ENCODE data around the gene RFX8. TPM values are rescaled to one million over a fixed set of nuclear protein-coding genes. Genes with fewer than 3 reads are reported as not detected.

The RFX8 gene
- total and polyA plus RNA-seq, 2 donors (not counting 3 experiments of a cell fraction or from before 2014, with no cell fraction given): 0.21 to 1.00 TPM

DNA sequence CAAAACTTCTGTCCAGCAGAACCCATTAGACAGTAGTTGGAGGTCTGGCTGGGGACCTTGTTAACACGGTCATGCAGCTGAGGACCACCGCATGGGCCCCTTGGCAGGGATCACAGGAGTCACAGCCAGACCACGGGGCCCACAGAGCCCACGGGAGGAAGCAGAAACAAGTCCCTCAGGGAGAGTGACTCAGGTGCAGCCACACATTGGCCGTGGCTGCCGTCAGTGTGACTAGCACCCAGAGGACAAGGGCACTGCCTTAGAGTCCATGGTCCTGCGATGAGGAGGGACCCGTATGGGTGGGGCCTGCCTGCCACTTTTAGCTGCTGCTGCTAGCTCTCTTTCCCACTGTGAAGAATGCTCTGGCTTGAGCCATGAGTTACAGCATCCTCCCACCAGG lies 5.9 kb upstream of the RFX8 start:
- CTCF ChIA-PET: no interaction called here
- no peak overlapping the region for H3K9ac ChIP-seq (replicated peaks; ENCODE audit: extremely low read depth, insufficient read depth, low read length)
- H3K27me3 ChIP-seq (ENCODE audit: control insufficient read depth in 2 of 2, insufficient read depth in 2 of 2, low read length in 2 of 2): no peaks in the 10 kb centered on the region
- intact Hi-C loops (cut with micrococcal nuclease): no loop called here
- DNase-seq (ENCODE audit: low read depth, low spot score): no peak
- dilution Hi-C loops (cut with MboI; ENCODE audit: extremely low pct_ligation_motif_present, low sequenced_read_pairs): no loop called here
- peaks cover 2% of the 10 kb centered on the region for H3K4me1 ChIP-seq (ENCODE audit: control insufficient read depth, extremely low read depth, insufficient read depth, low read length)
- FAIRE-seq: no peak
- no peaks in the 10 kb centered on the region for H3K36me3 ChIP-seq (ENCODE audit: control insufficient read depth in 2 of 2, extremely low read depth in 1 of 2, insufficient read depth in 2 of 2, low read length in 2 of 2)
- H3K9me1 ChIP-seq (replicated peaks; ENCODE audit: control insufficient read depth, extremely low read depth, insufficient read depth, low read length): no peaks in the 10 kb centered on the region
- no peaks in the 10 kb centered on the region for H3K9me3 ChIP-seq (replicated peaks; ENCODE audit: control insufficient read depth, insufficient read depth, low read length)
- TF ChIP-seq GATA2 (IDR thresholded peaks at IDR 0.05; ENCODE audit: insufficient read depth, insufficient read length, low read depth, low read length): no peak
- no peak for TF ChIP-seq MYC (IDR thresholded peaks at IDR 0.05; ENCODE audit: low read depth, low read length)
- TF ChIP-seq POLR2A (IDR thresholded peaks at IDR 0.05; ENCODE audit: low read depth, low read length): no peak
- no peak for TF ChIP-seq JUN (IDR thresholded peaks at IDR 0.05; ENCODE audit: borderline replicate concordance, insufficient read depth, insufficient read length, low read depth)
- no peak for TF ChIP-seq POLR2AphosphoS5 (IDR thresholded peaks at IDR 0.05; ENCODE audit: insufficient read depth, low read depth, low read length)
- H2AFZ ChIP-seq (ENCODE audit: low read depth, low read length): no peak overlapping the region
- no peak overlapping the region for H3K4me2 ChIP-seq (ENCODE audit: insufficient read depth, low read length)
- H4K20me1 ChIP-seq (replicated peaks; ENCODE audit: control insufficient read depth, extremely low read depth, insufficient read depth, low read length): no peaks in the 10 kb centered on the region
- POLR2A ChIA-PET: no interaction called here
- no peaks in the 10 kb centered on the region for H3K79me2 ChIP-seq (ENCODE audit: control insufficient read depth, insufficient read depth, low read length)
- H3K27ac ChIP-seq (ENCODE audit: insufficient read depth, low read depth, low read length): no peak overlapping the region
- BruUV-seq (replicated peaks): no TSS peak
- H3K4me3 ChIP-seq (replicated peaks in 1 of 3; ENCODE audit: insufficient read depth in 1 of 3, low read depth in 1 of 3, low read length in 3 of 3): no peak overlapping the region

- H3K36me3 ChIP-seq (ENCODE audit: control insufficient read depth in 2 of 2, extremely low read depth in 1 of 2, insufficient read depth in 2 of 2, low read length in 2 of 2): no peaks in the 10 kb centered on the region
Observed at GRCh38 chr2:101479810-101480209, 4.9 kb upstream of the RFX8 start.

More at GRCh38 chr2:101479810-101480209, 4.9 kb upstream of the RFX8 start:
- Histone ChIP-seq H3K27me3 (ENCODE audit: control insufficient read depth in 2 of 2, insufficient read depth in 2 of 2, low read length in 2 of 2) (no peaks in the 10 kb centered on the region), H3K9ac (replicated peaks; ENCODE audit: extremely low read depth, insufficient read depth, low read length) (no peak overlapping the region), H2AFZ (ENCODE audit: low read depth, low read length) (no peak overlapping the region), H4K20me1 (replicated peaks; ENCODE audit: control insufficient read depth, extremely low read depth, insufficient read depth, low read length) (no peaks in the 10 kb centered on the region), H3K27ac (ENCODE audit: insufficient read depth, low read depth, low read length) (no peak overlapping the region), H3K4me2 (ENCODE audit: insufficient read depth, low read length) (no peak overlapping the region), H3K4me3 (replicated peaks in 1 of 3; ENCODE audit: insufficient read depth in 1 of 3, low read depth in 1 of 3, low read length in 3 of 3) (no peak overlapping the region), H3K9me3 (replicated peaks; ENCODE audit: control insufficient read depth, insufficient read depth, low read length) (no peaks in the 10 kb centered on the region), H3K4me1 (ENCODE audit: control insufficient read depth, extremely low read depth, insufficient read depth, low read length) (peaks cover 2% of the 10 kb centered on the region), H3K79me2 (ENCODE audit: control insufficient read depth, insufficient read depth, low read length) (no peaks in the 10 kb centered on the region), H3K9me1 (replicated peaks; ENCODE audit: control insufficient read depth, extremely low read depth, insufficient read depth, low read length) (no peaks in the 10 kb centered on the region)
- intact Hi-C loops (cut with micrococcal nuclease): no loop called here
- dilution Hi-C loops (cut with MboI; ENCODE audit: extremely low pct_ligation_motif_present, low sequenced_read_pairs): no loop called here
- TF ChIP-seq POLR2AphosphoS5 (IDR thresholded peaks at IDR 0.05; ENCODE audit: insufficient read depth, low read depth, low read length): no peak
- TF ChIP-seq MAX (IDR thresholded peaks at IDR 0.05; ENCODE audit: insufficient read depth, insufficient read length): no peak
- TF ChIP-seq FOS (IDR thresholded peaks at IDR 0.05; ENCODE audit: borderline replicate concordance, insufficient read depth, low read length): no peak
- no peak for TF ChIP-seq GATA2 (IDR thresholded peaks at IDR 0.05; ENCODE audit: insufficient read depth, insufficient read length, low read depth, low read length)
- TF ChIP-seq POLR2A (IDR thresholded peaks at IDR 0.05; ENCODE audit: low read depth, low read length): no peak
- TF ChIP-seq JUN (IDR thresholded peaks at IDR 0.05; ENCODE audit: borderline replicate concordance, insufficient read depth, insufficient read length, low read depth): no peak
- no peak for FAIRE-seq
- BruUV-seq (replicated peaks): no TSS peak
- POLR2A ChIA-PET: no interaction called here
- DNase-seq (ENCODE audit: low read depth, low spot score): no peak
- CTCF ChIA-PET: no interaction called here

Measured in endothelial cell of umbilical vein (primary cell).